ENCODE data around the gene CFAP157. TPM values are rescaled to one million over a fixed set of nuclear protein-coding genes. Genes with fewer than 3 reads are reported as not detected.

CFAP157 gene
- total and polyA plus RNA-seq, 2 of the 13 experiments (the other 11 are each of a cell fraction or from before 2014, with no cell fraction given) = 0.07 TPM; not detected in 1

GRCh38 chr9:127729522-127730256 lies 22.9 kb downstream of the CFAP157 start (continued):
- TF ChIP-seq HNF1A (IDR thresholded peaks at IDR 0.05; ENCODE audit: low read depth) (no peak), HNF1A (CRISPR knock-in tag; IDR thresholded peaks at IDR 0.05; ENCODE audit: borderline replicate concordance) (no peak), ESRRA (CRISPR knock-in tag; IDR thresholded peaks at IDR 0.05; ENCODE audit: low read depth) (no peak), KMT2B (CRISPR knock-in tag; IDR thresholded peaks at IDR 0.05) (no peak), ZNF121 (CRISPR knock-in tag; IDR thresholded peaks at IDR 0.05) (no peak), NRL (CRISPR knock-in tag; IDR thresholded peaks at IDR 0.05; ENCODE audit: borderline replicate concordance) (no peak), PTBP1 (IDR thresholded peaks at IDR 0.05; ENCODE audit: low read depth, low read length, poor library complexity, severe bottlenecking) (no peak), NR2F6 (IDR thresholded peaks at IDR 0.05) (no peak), NR2F6 (CRISPR knock-in tag; IDR thresholded peaks at IDR 0.05) (no peak), MEF2D (CRISPR knock-in tag; IDR thresholded peaks at IDR 0.05) (no peak), TFDP1 (CRISPR knock-in tag; IDR thresholded peaks at IDR 0.05; ENCODE audit: borderline replicate concordance) (peak; percentile 30; the same call in 1 of the 2 replicates), ARID3A (IDR thresholded peaks at IDR 0.05; ENCODE audit: low read depth, low read length) (no peak), ZNF878 (CRISPR knock-in tag; IDR thresholded peaks at IDR 0.05) (no peak), ZNF18 (CRISPR knock-in tag; IDR thresholded peaks at IDR 0.05; ENCODE audit: insufficient replicate concordance) (no peak), SMARCE1 (IDR thresholded peaks at IDR 0.05; ENCODE audit: borderline replicate concordance) (no peak), ZMAT5 (CRISPR knock-in tag; IDR thresholded peaks at IDR 0.05; ENCODE audit: borderline replicate concordance, low read depth) (no peak)
